ENCODE data around the gene POLR1B. TPM values are rescaled to one million over a fixed set of nuclear protein-coding genes. Genes with fewer than 3 reads are reported as not detected.

POLR1B gene
- total RNA-seq: 10.5 and 11.0 TPM in 2 replicates

GRCh38 chr2:112542123-112542983 lies at the start of gene POLR1B:
Gene POLR1B, plus strand, starts transcription at chr2:112542465. Its CDS starts 30 bp downstream, at chr2:112542495.

GRCh38 chr2:112584134-112584890 lies 42.0 kb downstream of the POLR1B start, which contains the start of gene CHCHD5:
Gene CHCHD5, plus strand, starts transcription at chr2:112584609. Its CDS starts 39 bp downstream, at chr2:112584648.

Other genes starting within 250 kb of the POLR1B start
- 6.4 and 6.7 TPM in 2 replicates for gene RGPD8, start 108.8 kb upstream of the POLR1B start, total RNA-seq
- 19.6 and 23.7 TPM in 2 replicates for gene TTL, start 60.3 kb upstream of the POLR1B start, total RNA-seq
- gene CHCHD5, start 42.1 kb downstream of the POLR1B start, total RNA-seq: 9.5 and 14.4 TPM in 2 replicates
- gene SLC20A1, start 103.5 kb downstream of the POLR1B start, total RNA-seq: 112 TPM in 2 replicates
- gene NT5DC4, start 178.6 kb downstream of the POLR1B start, total RNA-seq: 0.12 TPM in 1 of 2 replicates, not detected in the other
- gene CKAP2L, start 222.1 kb downstream of the POLR1B start, total RNA-seq: 0.81 and 1.9 TPM in 2 replicates
- 0.05 TPM in 1 of 2 replicates, not detected in the other for gene IL1A, start 242.0 kb downstream of the POLR1B start, total RNA-seq

All from cardiac ventricle fibroblast (primary cell).